ENCODE data around the gene ROPN1B.
"Not testable (repeated sequence)": the region's sequence is repeated elsewhere in the genome, so short reads cannot be mapped to it uniquely, and the experiment has no call there.

Gene ROPN1B

GRCh38 chr3:125958511-125959316 is 10.3 kb upstream of the ROPN1B start:
- DNase-seq, result no peak

- no peak for DNase-seq
Observed at GRCh38 chr3:125959317-125960065, 9.5 kb upstream of the ROPN1B start.

GRCh38 chr3:125960066-125960424 is 8.9 kb upstream of the ROPN1B start:
- no peak for DNase-seq

GRCh38 chr3:125960456-125961288 is 8.3 kb upstream of the ROPN1B start:
- no peak for DNase-seq

GRCh38 chr3:125961289-125961589 is 7.7 kb upstream of the ROPN1B start:
- DNase-seq, result no peak

GRCh38 chr3:125963834-125964233 is 5.1 kb upstream of the ROPN1B start:
- not testable (repeated sequence) for DNase-seq

GRCh38 chr3:125965505-125965904 is 3.5 kb upstream of the ROPN1B start:
- DNase-seq, result no peak

- DNase-seq, result no peak
Observed at GRCh38 chr3:125967156-125967555, 1.8 kb upstream of the ROPN1B start.

GRCh38 chr3:125968121-125968520 is 857 bp upstream of the ROPN1B start:
- not testable (repeated sequence) for DNase-seq

GRCh38 chr3:125971997-125972944 is 3.3 kb downstream of the ROPN1B start:
- not testable (repeated sequence) for DNase-seq

- not testable (repeated sequence) for DNase-seq
Observed at GRCh38 chr3:125975245-125976002, 6.4 kb downstream of the ROPN1B start.

- DNase-seq, result not testable (repeated sequence)
Observed at GRCh38 chr3:125976003-125976390, 7.0 kb downstream of the ROPN1B start.

GRCh38 chr3:125977104-125977503 is 8.1 kb downstream of the ROPN1B start:
- DNase-seq, result not testable (repeated sequence)

- not testable (repeated sequence) for DNase-seq
Observed at GRCh38 chr3:125984951-125985350, 16.0 kb downstream of the ROPN1B start.

GRCh38 chr3:125990253-125990970 is 21.4 kb downstream of the ROPN1B start:
- peak; percentile 43 for DNase-seq

GRCh38 chr3:125996751-125997150 is 27.8 kb downstream of the ROPN1B start:
- DNase-seq, result not testable (repeated sequence)

- DNase-seq, result no peak
Observed at GRCh38 chr3:126002189-126002588, 33.2 kb downstream of the ROPN1B start.

GRCh38 chr3:126003447-126004190 is 34.6 kb downstream of the ROPN1B start:
- no peak for DNase-seq

GRCh38 chr3:126004217-126004616 is 35.2 kb downstream of the ROPN1B start:
- no peak for DNase-seq

GRCh38 chr3:126004692-126005091 is 35.7 kb downstream of the ROPN1B start:
- DNase-seq, result no peak

Measured in NK-92 treated with Interleukin-12 subunit alpha and Interleukin-12 subunit beta, amount 100 ng/mL, for 24 hours (cell line).